Islet precursor cell (in vitro differentiated cells): ENCODE results near the gene UCHL3.

Experiments
- DNase-seq: peaks from one replicate; pipeline ENCODE4 v3.0.0-alpha.2; 2018

The UCHL3 gene

GRCh38 chr13:75550159-75550567, 572 bp downstream of the UCHL3 start:
- peak; percentile 56 for DNase-seq

DNA sequence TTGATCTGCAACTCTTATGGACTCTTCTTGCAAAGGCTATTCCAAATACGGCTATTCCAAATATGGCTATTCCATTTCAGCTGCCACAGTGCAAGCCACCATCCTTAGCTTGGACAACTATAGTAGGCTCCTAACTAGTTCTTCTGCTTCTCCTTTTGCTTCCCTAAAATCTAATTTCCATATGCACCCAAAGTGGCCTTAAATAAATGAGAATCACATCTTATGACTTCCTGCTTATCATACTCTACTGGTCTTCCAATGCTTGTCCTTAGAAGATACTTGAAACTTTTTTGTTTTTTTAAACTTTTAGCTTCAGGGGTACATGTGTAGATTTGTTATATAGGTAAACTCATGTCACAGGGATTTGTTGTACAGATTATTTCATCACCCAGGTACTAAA, 4.9 kb downstream of the UCHL3 start:
- no peak for DNase-seq

- no peak for DNase-seq
These were observed 5.4 kb downstream of the UCHL3 start for GRCh38 chr13:75554981-75555380.

GRCh38 chr13:75555836-75556235, 6.2 kb downstream of the UCHL3 start:
- no peak for DNase-seq

DNA sequence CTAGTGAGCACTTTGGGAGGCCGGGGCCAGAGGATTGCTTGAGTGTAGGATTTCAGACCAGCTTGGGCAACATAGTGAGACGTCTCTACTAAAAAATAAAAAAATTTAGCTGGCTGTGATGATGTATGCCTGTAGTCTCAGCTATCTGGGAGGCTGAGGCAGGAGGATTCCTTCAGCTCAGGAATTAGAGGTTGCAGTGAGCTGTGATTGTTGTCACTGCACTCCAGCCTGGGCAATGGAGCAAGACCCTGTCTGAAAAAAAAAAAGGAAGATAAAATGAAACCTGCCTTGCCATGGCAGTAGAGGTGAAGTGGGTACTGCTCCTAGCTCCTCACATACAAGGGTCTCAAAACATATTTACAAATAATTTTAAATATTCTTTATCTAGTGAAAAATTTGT, 7.4 kb downstream of the UCHL3 start:
- DNase-seq: no peak

DNA sequence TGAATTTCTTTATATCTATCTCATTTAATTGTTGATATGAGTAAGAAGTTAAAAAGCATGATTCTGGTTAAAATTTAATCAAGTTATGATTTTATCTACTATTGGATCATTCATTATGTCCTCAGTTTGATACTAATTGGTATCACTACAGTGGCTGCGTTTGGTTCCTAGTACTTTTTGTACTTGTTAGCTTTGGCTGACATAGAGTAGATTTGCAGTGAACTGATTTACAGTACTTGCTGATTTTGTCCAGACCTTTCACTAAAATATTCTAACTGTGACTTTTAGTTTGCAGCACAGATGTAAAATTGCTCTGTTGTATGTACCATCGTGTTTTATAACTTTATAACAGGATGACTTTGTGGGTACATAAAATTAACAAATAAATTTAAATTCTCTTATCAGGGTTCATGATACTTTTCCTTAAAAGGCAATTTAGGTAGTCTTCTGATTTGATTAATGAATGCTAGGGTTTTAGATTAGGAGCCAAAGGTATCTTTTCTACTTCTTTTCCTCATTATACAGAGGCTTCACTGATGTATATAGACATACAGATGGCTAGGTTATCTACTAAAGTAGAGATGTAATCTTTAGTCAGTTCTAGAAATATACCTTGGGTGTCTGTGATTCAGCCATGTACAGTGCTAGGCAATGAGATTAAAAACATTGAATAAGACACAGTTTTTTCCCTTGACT, 8.7 kb downstream of the UCHL3 start:
- no peak for DNase-seq

GRCh38 chr13:75566658-75567057, 17.1 kb downstream of the UCHL3 start:
- DNase-seq: no peak

- DNase-seq: no peak
These were observed 20.0 kb downstream of the UCHL3 start for GRCh38 chr13:75569576-75569975.

DNA sequence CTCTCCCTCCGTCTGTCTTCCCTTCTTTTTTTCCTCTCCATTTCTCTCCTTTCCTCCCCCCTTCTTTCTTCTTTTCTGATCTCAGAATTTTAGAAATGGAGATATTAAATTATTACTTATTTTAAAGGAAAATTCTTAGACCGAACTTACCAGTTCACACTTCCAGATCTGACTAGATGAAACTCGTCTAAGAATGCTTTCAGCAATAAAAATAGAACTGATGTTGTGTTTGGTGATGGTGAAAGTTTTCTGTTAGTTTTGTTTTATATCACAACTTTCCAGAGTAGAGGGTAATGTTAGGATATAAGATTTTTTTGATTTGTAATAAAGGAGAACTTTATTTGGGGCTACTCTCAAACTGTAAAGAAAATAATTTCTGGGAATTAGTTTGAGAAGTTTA, 29.9 kb downstream of the UCHL3 start:
- no peak for DNase-seq

DNA sequence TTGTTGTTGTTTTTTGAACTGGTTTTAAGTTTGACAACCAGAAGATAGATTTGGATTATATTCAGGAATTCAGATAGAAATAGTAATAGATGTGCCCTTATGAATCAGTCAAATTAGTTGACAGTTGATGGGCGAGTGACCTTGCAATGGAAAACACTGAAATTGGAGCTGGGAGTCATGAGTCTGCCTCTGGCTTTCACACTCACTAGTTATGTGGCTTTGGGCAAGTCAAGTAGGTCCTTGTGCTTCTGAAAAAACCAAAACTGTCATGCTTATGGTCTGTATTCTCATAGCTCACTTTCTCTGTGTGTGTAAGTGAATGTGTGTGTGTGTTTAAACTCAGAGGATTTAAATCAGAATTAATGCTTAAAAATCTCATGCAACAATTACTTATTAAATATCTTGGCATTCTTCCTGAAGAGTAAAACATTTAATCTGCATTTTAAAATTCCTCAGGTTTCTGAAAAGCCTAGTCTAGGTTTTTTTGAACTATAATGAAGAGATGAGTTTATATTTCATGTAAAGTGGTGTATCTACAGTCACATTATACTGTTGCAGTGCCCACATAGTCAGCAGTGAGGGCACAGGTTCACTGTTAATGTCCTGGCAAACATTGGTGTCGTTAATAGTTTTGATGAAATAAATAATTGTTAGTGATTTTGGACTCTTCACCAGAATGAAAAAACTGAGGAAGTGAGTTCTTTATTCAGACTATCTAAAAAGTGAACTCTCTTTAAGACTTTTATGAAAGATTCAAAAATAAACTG, 32.5 kb downstream of the UCHL3 start:
- DNase-seq: no peak

GRCh38 chr13:75583091-75583490, 33.5 kb downstream of the UCHL3 start:
- DNase-seq: no peak

GRCh38 chr13:75585153-75585552, 35.6 kb downstream of the UCHL3 start:
- DNase-seq: no peak

- peak; percentile 50 for DNase-seq
These were observed 38.1 kb downstream of the UCHL3 start for GRCh38 chr13:75587679-75588078.

GRCh38 chr13:75596657-75597182, 47.1 kb downstream of the UCHL3 start:
- no peak for DNase-seq

DNA sequence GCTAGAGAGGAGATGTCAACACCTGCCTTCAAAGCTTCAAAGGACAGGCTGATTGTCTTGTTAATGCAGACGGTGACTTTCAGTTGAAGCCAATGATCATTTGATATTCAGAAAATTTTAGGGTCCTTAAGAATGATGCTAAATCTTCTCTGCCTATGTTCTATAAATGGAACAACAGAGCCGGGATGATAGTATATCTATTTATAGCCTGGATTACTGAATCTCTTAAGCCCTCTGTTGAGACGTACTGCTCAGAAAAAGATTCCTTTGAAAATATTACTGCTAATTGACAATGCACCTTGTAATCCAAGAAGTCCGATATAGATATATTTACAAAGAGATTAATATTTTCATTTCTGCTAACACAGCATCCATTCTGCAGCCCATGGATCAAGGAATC, 50.8 kb downstream of the UCHL3 start:
- no peak for DNase-seq

DNA sequence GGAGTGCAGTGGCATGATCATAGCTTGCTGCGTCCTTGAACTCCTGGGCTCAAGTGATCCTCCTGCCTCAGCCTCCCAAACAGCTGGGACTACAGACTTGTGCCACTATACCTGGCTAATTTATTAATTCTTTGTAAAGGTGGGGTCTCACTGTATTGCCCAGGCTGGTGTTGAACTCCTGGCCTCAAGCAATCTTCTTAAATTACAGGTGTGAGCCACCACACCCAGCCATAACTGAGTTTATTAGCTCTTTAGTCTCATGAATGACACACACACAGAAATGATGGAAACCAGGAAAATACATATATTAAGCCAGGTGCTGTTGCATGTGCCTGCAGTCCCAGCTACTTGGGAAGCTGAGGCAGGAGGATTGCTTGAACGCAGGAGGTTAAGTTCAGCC, 53.4 kb downstream of the UCHL3 start:
- no peak for DNase-seq

GRCh38 chr13:75607447-75607846, 57.9 kb downstream of the UCHL3 start:
- no peak for DNase-seq

- DNase-seq: no peak
These were observed 60.9 kb downstream of the UCHL3 start for GRCh38 chr13:75610466-75610865.

DNA sequence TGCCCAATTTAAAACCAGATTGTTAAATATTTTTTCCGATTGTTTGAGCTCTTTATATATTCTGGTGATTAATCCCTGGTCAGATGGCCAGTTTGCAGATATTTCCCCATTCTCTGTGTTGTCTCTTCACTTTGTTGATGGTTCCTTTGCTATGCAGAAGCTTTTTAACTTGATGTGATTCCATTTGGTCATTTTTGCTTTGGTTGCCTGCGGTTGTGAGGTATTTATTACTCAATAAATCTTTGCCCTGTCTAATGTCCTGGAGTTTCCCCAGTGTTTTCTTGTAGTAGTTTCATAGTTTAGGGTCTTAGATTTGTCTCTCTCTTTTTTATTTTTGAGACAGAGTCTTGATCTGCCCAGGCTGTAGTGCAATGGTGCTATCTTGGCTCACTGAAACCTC, 62.8 kb downstream of the UCHL3 start:
- no peak for DNase-seq

- DNase-seq: no peak
These were observed 67.6 kb downstream of the UCHL3 start for GRCh38 chr13:75617230-75617629.

- DNase-seq: no peak
These were observed 68.7 kb downstream of the UCHL3 start for GRCh38 chr13:75618308-75618707.

DNA sequence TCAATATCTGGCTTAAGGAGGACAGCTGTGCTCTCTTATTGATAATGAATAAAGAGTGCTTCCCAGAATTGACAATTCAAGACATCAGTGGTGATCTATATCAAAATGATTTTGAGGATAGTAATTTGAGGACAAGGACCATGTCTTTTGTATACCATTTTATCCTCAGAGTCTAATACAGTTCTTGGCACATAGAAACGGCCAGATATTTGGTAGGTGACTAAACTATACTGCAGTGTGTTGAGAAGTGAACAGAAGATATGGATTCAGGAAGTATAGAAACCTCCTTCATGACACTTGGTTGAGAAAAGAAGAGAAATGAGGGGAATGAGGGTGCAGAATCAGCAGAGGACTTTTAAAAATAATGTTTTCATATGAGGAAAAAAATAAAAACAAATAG, 70.4 kb downstream of the UCHL3 start:
- DNase-seq: no peak

DNA sequence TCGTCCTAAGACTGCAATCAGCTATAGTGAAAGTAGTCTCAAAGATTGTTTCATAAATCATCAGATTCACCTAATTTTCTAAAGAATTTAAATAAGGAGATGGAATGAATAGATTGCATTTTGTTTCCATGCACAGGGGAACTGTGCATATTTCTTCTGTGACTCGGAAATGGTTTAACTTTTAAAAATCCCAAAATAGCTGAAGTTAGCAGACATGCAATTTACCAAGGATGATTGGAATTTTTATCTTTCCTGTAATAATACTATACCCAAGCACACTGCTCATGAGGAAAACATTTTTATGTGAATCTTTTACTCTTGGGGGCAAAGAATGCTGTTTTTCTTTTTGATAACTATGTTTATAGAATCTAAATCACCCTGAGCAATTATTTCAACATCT, 71.6 kb downstream of the UCHL3 start:
- DNase-seq: no peak

DNA sequence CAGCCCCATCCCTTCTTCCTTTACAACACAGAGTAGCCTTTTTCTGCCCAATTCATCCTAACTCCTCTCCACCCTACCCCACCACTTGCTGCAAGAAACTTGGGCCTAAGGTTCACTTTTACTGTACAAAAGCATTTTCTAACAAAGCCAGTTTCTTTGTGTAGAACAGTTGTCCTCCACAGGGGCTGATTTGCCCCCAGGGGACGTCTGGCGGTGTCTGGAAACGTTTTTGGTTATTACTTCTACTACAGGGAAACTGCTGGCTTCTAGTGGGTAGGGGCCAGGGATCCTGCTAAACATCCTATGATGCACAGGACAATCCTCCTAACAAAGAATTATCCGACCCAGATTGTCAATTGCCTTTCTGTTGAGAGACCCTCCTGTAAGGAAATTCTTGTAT, 79.2 kb downstream of the UCHL3 start:
- DNase-seq: peak; percentile 93

- no peak for DNase-seq
These were observed 83.7 kb downstream of the UCHL3 start for GRCh38 chr13:75633285-75633684.
